HG02678 (cell line): ENCODE measurements around the gene CD300C.
"Not testable (repeated sequence)": the region's sequence is repeated elsewhere in the genome, so short reads cannot be mapped to it uniquely, and the experiment has no call there.

Experiments
- ATAC-seq: cut with Tn5 transposase; IDR thresholded peaks from one replicate; pipeline ENCODE4 v1.9.1; 2021; ENCODE audit warnings: mild to moderate bottlenecking, moderate library complexity; ENCODE audit not compliant: unreplicated experiment

Gene CD300C

DNA sequence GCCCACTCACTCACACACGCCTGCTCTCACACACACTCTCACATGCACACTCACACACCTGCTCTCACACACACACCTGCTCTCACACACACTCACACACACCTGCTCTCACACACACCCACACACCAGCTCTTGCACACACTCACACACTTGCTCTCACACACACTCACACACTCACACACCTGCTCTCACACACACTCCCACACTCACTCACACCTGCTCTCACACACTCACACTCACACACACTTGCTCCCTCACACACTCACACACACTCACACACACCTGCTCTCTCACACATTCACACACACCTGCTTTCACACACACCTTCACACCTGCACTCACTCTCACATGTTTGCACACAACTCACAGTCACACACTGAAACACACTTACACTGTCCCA lies 17.4 kb upstream of the CD300C start:
- ATAC-seq: no peak

DNA sequence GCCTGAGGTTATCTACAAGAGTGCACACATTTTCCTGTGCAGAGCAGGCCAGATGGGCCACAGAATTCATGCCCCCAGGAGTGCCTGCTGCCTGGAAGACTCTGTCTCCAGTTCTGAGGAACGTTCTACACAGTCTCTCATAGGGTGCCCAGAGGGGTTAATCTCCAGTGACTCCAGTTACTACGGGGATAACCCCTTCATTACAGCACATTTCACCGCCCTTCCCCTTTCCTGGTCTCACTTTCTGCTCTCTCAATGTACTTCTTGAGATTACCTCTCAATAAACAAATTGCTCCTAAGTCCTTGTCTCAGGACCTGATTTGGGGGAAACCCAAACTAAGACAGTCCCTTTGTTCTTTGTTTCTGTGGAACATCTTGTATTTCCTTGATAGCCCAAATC lies 15.7 kb upstream of the CD300C start:
- no peak for ATAC-seq

GRCh38 chr17:74558882-74559519 lies 13.1 kb upstream of the CD300C start:
- no peak for ATAC-seq

- ATAC-seq: not testable (repeated sequence)
Measured at GRCh38 chr17:74558402-74558801, 12.5 kb upstream of the CD300C start.

- no peak for ATAC-seq
Measured at GRCh38 chr17:74555427-74555940, 9.6 kb upstream of the CD300C start.

DNA sequence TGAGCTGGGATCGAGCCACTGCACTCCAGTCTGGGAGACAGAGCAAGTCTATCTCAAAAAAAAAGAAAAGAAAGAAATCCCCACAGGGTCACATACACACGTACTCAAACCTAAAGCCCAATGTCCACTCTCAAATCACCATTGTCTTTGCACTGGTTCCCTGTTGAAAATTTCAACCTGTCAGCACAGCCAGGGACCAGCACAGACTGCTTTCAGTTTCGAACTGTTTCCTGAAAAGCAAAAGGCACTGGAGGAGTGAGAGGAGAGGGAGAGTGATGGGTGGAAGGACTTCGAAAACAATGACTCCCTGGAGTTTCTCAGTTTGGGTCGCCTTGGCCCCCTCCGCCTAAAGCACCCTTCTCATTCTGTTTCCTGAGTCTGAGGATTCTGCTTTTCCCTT lies 9.0 kb upstream of the CD300C start:
- ATAC-seq: no peak

DNA sequence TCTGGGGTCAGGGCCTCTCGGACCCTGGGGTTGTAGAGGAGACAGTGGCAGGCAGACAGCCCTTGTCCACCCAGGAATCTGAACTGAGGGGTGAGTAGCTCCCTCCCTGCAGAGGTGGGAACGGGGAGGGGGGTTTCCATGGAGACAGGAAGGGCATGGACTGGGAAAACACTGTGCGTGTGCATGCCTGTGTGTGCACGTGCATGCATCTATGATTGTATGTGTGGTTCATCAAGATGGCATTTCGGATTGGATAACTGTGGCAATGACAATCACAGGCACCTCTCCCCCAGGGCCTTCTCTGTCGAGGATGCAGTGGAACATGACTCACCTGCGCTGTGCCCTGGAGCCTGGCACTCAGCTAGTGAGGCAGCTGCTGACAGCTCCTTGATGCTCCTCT lies 6.1 kb upstream of the CD300C start:
- no peak for ATAC-seq

- ATAC-seq: no peak
Measured at GRCh38 chr17:74550602-74551001, 4.7 kb upstream of the CD300C start.

GRCh38 chr17:74549343-74549742 lies 3.4 kb upstream of the CD300C start:
- no peak for ATAC-seq

DNA sequence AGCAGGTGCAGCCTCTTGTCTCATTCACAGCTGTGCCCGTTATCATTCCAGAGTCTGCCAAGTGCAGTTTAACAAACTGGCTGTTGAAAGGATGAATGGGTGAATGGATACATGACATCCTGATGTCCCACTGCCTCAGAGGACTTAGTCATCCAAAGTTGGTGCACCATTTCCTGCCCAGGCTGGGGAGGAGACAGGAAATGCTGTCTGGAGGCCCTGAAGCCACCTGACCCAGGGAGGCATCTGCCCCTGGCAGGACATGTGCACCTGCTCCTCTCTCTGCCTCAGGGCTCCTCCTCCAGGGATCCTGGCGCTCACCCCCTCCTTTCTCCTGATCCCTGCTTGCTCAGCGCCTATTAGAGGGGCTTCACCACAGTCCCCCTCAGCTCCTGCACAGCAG lies 1.8 kb upstream of the CD300C start:
- ATAC-seq: no peak

- ATAC-seq: no peak
Measured at GRCh38 chr17:74547264-74547663, 1.3 kb upstream of the CD300C start.

DNA sequence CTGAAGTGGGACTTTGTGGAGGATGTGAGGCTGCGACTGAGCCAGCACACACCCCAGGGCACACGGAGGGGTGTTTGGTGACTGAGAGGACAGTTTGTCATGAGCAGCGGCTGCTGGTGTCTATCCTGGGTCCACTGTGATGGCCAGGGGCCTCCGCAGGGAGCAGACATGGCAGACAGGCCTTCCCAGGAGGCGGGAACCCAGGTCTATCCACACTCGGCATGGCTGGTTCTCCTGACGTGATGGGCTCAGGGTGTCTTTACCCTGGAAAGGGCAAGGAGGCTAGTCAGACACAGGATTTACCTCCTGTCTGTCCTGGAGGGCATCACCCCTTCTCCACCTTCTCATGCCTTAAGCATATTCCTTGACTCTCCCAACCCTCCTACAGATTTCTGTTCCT lies 671 bp upstream of the CD300C start:
- no peak for ATAC-seq

GRCh38 chr17:74544991-74545842 lies 698 bp downstream of the CD300C start:
- no peak for ATAC-seq

GRCh38 chr17:74543891-74544760 lies 1.8 kb downstream of the CD300C start:
- ATAC-seq: no peak

DNA sequence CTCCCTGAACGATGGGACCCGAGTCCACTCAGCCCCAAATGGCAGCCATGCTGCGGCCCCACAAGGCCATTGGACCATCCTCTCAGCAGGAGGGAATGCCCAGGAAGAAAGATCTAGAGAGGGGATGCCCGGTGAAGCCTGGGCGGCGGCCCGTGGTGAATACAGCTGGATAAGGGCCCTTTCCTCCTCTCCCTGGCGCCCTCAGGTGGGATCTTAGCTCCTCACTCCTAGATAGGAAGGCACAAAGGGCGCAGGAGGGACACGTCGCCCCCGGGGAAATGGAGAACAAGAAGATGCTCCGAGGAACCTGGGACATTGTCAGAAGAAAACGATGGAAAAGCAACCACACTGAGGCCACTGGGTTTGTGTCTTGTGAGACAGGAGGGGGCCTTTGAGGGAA lies 2.5 kb downstream of the CD300C start:
- no peak for ATAC-seq

GRCh38 chr17:74542727-74543383 lies 3.1 kb downstream of the CD300C start:
- no peak for ATAC-seq

- no peak for ATAC-seq
Measured at GRCh38 chr17:74542166-74542565, 3.7 kb downstream of the CD300C start.

GRCh38 chr17:74541176-74542111 lies 4.5 kb downstream of the CD300C start:
- no peak for ATAC-seq

DNA sequence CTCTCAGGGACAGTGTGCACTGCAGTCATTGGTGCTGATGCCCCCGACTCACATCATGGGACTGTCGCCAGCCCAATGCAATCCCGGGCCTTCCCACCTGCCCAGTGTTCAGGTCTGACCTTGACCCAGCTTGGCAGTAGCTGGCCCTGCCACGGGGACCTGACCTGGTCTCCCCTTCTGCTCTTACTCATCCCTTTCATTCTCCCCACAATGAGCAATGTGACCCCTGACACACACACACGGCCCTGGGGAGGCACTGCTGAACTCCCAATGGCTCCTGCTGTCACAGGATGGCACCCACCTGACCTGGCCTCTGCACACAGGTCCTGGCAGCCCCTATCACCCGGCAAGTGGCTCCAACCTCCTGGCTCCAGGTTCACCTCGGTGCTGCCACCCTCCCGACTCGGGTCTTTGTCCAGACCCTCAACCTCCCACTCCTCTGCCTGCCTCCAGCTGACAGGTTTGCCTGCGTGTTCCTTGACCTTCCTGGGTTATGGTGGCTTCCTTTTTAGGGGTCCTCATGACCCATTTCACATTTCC lies 6.6 kb downstream of the CD300C start:
- no peak for ATAC-seq
